PC-9 (cell line): ENCODE data around the gene F11R. TPM values are rescaled to one million over a fixed set of nuclear protein-coding genes. Genes with fewer than 3 reads are reported as not detected.

Experiments used
- total RNA-seq: library from RNA; stranded (reverse); gene quantifications from 2 replicates; pipeline ENCODE4 v1.2.3, GENCODE V29; 2021

Gene F11R
- total RNA-seq, 1 experiment from 2014 or later: 117 TPM

Other genes with a start within 250 kb of the F11R start
- 3.0 and 6.9 TPM in 2 replicates for gene LY9, start 225.0 kb downstream of the F11R start, total RNA-seq
- not detected in 2 replicates for gene CD244, start 158.3 kb downstream of the F11R start, total RNA-seq
- gene ITLN1, start 136.0 kb downstream of the F11R start, total RNA-seq: not detected in 2 replicates
- gene ITLN2, start 66.3 kb downstream of the F11R start, total RNA-seq: not detected in 2 replicates
- 51.4 and 70.8 TPM in 2 replicates for gene TSTD1, start 17.8 kb upstream of the F11R start, total RNA-seq
- 34.8 and 43.2 TPM in 2 replicates for gene USF1, start 24.8 kb upstream of the F11R start, total RNA-seq
- 0.46 and 0.65 TPM in 2 replicates for gene ARHGAP30, start 48.7 kb upstream of the F11R start, total RNA-seq
- gene NECTIN4, start 68.4 kb upstream of the F11R start, total RNA-seq: 8.8 and 9.0 TPM in 2 replicates
- gene KLHDC9, start 77.2 kb upstream of the F11R start, total RNA-seq: 5.6 and 7.4 TPM in 2 replicates
- 68.2 and 74.4 TPM in 2 replicates for gene PFDN2, start 96.9 kb upstream of the F11R start, total RNA-seq
- gene NIT1, start 97.0 kb upstream of the F11R start, total RNA-seq: 25.9 and 26.8 TPM in 2 replicates
- gene DEDD, start 111.5 kb upstream of the F11R start, total RNA-seq: 26.7 and 29.8 TPM in 2 replicates
- gene UFC1, start 132.8 kb upstream of the F11R start, total RNA-seq: 74.2 and 74.9 TPM in 2 replicates
- 32.3 and 34.8 TPM in 2 replicates for gene USP21, start 138.3 kb upstream of the F11R start, total RNA-seq
- gene PPOX, start 145.3 kb upstream of the F11R start, total RNA-seq: 23.1 and 26.4 TPM in 2 replicates
- 35.5 and 47.8 TPM in 2 replicates for gene B4GALT3, start 156.4 kb upstream of the F11R start, total RNA-seq
- gene ADAMTS4, start 177.9 kb upstream of the F11R start, total RNA-seq: 0.08 TPM in 1 of 2 replicates, not detected in the other
- gene NDUFS2, start 181.2 kb upstream of the F11R start, total RNA-seq: 99.5 and 107 TPM in 2 replicates
- 1.3 TPM in 1 of 2 replicates, not detected in the other for gene FCER1G, start 194.1 kb upstream of the F11R start, total RNA-seq
- not detected in 2 replicates for gene APOA2, start 202.5 kb upstream of the F11R start, total RNA-seq
- 4.3 and 6.7 TPM in 2 replicates for gene TOMM40L, start 204.9 kb upstream of the F11R start, total RNA-seq
- gene NR1I3, start 217.1 kb upstream of the F11R start, total RNA-seq: not detected in 2 replicates
- not detected in 2 replicates for gene PCP4L1, start 237.6 kb upstream of the F11R start, total RNA-seq